GM12865 (cell line): ENCODE data around the gene HS6ST3.

Source experiments
- DNase-seq: peaks from one replicate; pipeline ENCODE4 v3.0.0; 2010; ENCODE audit warnings: low read depth
- H3K4me3 ChIP-seq: 2 replicates; pipeline ENCODE4 v1.5.1; 2011; ENCODE audit warnings: mild to moderate bottlenecking, low read depth, low read length, control low read depth
- CTCF ChIP-seq: IDR thresholded peaks from 2 replicates; pipeline ENCODE4 v1.5.1; 2011; ENCODE audit warnings: low read length, control low read depth, low read depth, inconsistent platforms; ENCODE audit not compliant: insufficient read depth; ENCODE audit errors: missing control alignments

The HS6ST3 gene

DNA sequence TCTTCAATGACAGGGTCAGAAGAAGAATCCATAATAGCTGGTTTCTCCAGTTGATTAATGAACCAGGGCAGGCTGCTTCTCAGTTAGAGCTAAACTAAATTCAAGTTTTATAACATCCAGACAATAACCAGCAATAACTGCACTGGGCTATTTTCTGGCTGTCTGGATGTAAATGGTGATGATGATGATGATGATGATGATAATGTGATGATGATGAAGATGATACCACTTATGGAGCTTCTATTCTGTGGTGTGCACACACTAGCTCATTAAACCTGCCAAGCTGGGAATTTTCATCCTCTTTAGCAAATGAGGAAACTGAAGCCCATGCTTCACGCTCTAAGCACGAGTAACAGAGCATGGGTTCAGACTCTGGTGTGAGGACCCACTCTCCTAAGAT, 772.2 kb downstream of the HS6ST3 start:
- no peak overlapping the region for H3K4me3 ChIP-seq
- no peak for TF ChIP-seq CTCF
- no peak for DNase-seq

DNA sequence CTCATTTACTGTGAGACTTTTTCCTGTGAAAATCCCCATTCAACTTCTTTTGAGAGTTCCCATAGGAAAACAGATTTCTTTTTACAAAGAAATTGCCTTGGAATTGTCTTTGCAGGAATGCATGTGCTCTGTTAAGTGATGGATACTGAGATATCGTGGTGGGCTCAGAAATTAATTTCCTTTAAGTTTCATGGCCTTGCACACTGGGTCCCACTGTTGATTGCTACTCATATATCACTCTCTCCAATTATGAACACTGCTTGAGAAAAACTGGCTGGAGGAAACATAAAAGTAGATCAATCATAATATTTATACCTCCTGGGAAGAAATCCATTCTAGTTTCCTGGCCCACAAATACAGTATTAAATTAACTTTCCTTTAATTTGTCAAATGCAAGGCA, 773.1 kb downstream of the HS6ST3 start:
- no peak for TF ChIP-seq CTCF
- no peak for DNase-seq
- no peak overlapping the region for H3K4me3 ChIP-seq

DNA sequence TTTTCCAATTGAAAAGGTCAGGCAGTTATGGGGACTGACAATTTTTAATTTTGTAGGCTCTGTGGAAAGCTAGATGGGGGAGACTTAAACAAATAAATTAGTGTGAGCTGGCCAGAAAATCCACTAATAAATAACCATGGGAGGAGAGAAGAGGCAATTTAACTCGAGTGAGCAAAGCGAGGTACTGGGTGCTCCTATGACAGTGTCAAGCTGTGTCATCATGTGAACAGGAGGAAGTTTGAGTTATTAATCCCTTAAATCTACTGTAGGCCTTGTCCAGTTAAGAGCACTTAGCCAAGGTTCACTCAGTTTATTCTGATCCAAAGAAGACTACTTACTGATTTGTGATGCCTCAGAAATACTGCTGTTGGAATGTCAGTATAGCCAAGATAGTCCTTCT, 781.6 kb downstream of the HS6ST3 start:
- TF ChIP-seq CTCF = no peak
- no peak overlapping the region for H3K4me3 ChIP-seq
- no peak for DNase-seq

DNA sequence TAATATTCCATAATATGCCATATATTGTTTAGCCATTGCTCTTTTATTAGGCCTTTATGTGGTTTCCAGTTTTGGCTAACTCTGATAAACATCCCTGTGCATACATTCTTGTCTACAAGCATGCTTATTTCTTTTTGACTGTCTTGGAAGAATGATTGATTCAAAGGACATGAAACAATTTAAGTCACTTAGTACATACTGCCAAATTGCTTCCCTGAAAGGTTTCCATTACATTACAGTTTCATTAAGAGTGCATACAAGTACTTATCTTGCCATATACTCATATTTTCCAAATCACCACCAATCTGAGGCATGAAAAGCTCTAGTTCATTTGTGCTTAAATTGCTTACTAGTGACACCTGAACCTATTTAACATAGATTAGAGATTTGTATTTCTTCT, 790.5 kb downstream of the HS6ST3 start:
- no peak overlapping the region for H3K4me3 ChIP-seq
- DNase-seq = no peak
- TF ChIP-seq CTCF = no peak
